SK-N-SH treated with all-trans-retinoic acid at 6 μM for 48 hours (cell line): ENCODE results near the gene CROT.

ENCODE experiments used
- ATAC-seq: fragments of 200-7000 bp; cut with Tn5 transposase; 3 replicates; pipeline ENCODE4 v1.9.1; 2020; ENCODE audit warnings: mild to moderate bottlenecking, moderate library complexity
- ARNTL ChIP-seq: fragments of 450-650 bp; formaldehyde crosslinking; IDR thresholded peaks from 2 replicates; pipeline ENCODE4 v1.5.0; 2020; ENCODE audit warnings: low read depth, mild to moderate bottlenecking, moderate library complexity, borderline replicate concordance
- CREB5 ChIP-seq: fragments of 250-450 bp; sonication (Bioruptor Pico); IDR thresholded peaks from 2 replicates; pipeline ENCODE4 v1.5.1; 2020; ENCODE audit warnings: low read depth, mild to moderate bottlenecking, moderate library complexity
- CSDC2 ChIP-seq: fragments of 250-450 bp; sonication (Bioruptor Pico); IDR thresholded peaks from 2 replicates; pipeline ENCODE4 v1.5.0; 2020; ENCODE audit warnings: mild to moderate bottlenecking, moderate library complexity
- CSRNP3 ChIP-seq: fragments of 250-450 bp; sonication (Bioruptor Pico); IDR thresholded peaks from 2 replicates; pipeline ENCODE4 v1.5.1; 2021; ENCODE audit warnings: mild to moderate bottlenecking, moderate library complexity
- ESRRG ChIP-seq: fragments of 250-450 bp; sonication (Bioruptor Pico); IDR thresholded peaks from 2 replicates; pipeline ENCODE4 v1.6.1; 2021; ENCODE audit warnings: mild to moderate bottlenecking
- GLIS3 ChIP-seq: fragments of 250-450 bp; sonication (Bioruptor Pico); IDR thresholded peaks from 2 replicates; pipeline ENCODE4 v1.5.0; 2020; ENCODE audit warnings: mild to moderate bottlenecking, moderate library complexity
- ISL1 ChIP-seq: fragments of 250-450 bp; sonication (Bioruptor Pico); IDR thresholded peaks from 2 replicates; pipeline ENCODE4 v2.1.2; 2022; ENCODE audit warnings: mild to moderate bottlenecking, moderate library complexity
- OSR1 ChIP-seq: fragments of 250-450 bp; sonication (Bioruptor Pico); IDR thresholded peaks from 2 replicates; pipeline ENCODE4 v1.8.0; 2022; ENCODE audit warnings: moderate library complexity, mild to moderate bottlenecking, inconsistent platforms
- PATZ1 ChIP-seq: fragments of 250-450 bp; sonication (Bioruptor Pico); IDR thresholded peaks from 2 replicates; pipeline ENCODE4 v1.8.0; 2020; ENCODE audit warnings: mild to moderate bottlenecking, moderate library complexity, borderline replicate concordance
- POU6F1 ChIP-seq: fragments of 250-450 bp; sonication (Bioruptor Pico); IDR thresholded peaks from 2 replicates; pipeline ENCODE4 v1.8.0; 2021; ENCODE audit warnings: low read depth, mild to moderate bottlenecking, moderate library complexity, borderline replicate concordance
- PPARA ChIP-seq: fragments of 250-450 bp; sonication (Bioruptor Pico); IDR thresholded peaks from 2 replicates; pipeline ENCODE4 v1.5.0; 2020; ENCODE audit warnings: mild to moderate bottlenecking, borderline replicate concordance
- RARB ChIP-seq: fragments of 250-450 bp; sonication (Bioruptor Pico); IDR thresholded peaks from 2 replicates; pipeline ENCODE4 v1.8.0; 2021; ENCODE audit warnings: mild to moderate bottlenecking, moderate library complexity
- SNAI2 ChIP-seq: fragments of 250-450 bp; sonication (Bioruptor Pico); IDR thresholded peaks from 2 replicates; pipeline ENCODE4 v1.5.0; 2020; ENCODE audit warnings: mild to moderate bottlenecking, moderate library complexity
- TCF4 ChIP-seq: fragments of 250-450 bp; sonication (Bioruptor Pico); IDR thresholded peaks from 2 replicates; pipeline ENCODE4 v1.8.0; 2021; ENCODE audit warnings: mild to moderate bottlenecking, moderate library complexity, borderline replicate concordance
- TOX ChIP-seq: fragments of 250-450 bp; sonication (Bioruptor Pico); IDR thresholded peaks from 2 replicates; pipeline ENCODE4 v1.8.0; 2021; ENCODE audit warnings: mild to moderate bottlenecking, moderate library complexity, borderline replicate concordance
- TSHZ2 ChIP-seq: fragments of 250-450 bp; sonication (Bioruptor Pico); IDR thresholded peaks from 2 replicates; pipeline ENCODE4 v1.5.0; 2020; ENCODE audit warnings: mild to moderate bottlenecking, moderate library complexity
- ZC3H10 ChIP-seq: fragments of 250-450 bp; sonication (Bioruptor Pico); IDR thresholded peaks from 2 replicates; pipeline ENCODE4 v1.5.1; 2021; ENCODE audit warnings: mild to moderate bottlenecking, moderate library complexity
- ZFP3 ChIP-seq: fragments of 250-450 bp; sonication (Bioruptor Pico); IDR thresholded peaks from 2 replicates; pipeline ENCODE4 v1.5.0; 2020; ENCODE audit warnings: mild to moderate bottlenecking, moderate library complexity
- ZFP30 ChIP-seq: fragments of 450-650 bp; formaldehyde crosslinking; IDR thresholded peaks from 2 replicates; pipeline ENCODE4 v1.5.0; 2022; ENCODE audit warnings: mild to moderate bottlenecking, moderate library complexity
- ZNF565 ChIP-seq: fragments of 450-650 bp; formaldehyde crosslinking; conservative IDR thresholded peaks from 2 replicates; pipeline ENCODE4 v1.5.0; 2020; ENCODE audit warnings: low read depth, mild to moderate bottlenecking, moderate library complexity
- ZNF70 ChIP-seq: fragments of 450-650 bp; formaldehyde crosslinking; IDR thresholded peaks from 2 replicates; pipeline ENCODE4 v1.5.0; 2020; ENCODE audit warnings: mild to moderate bottlenecking, moderate library complexity
- ZNF8 ChIP-seq: fragments of 450-650 bp; formaldehyde crosslinking; IDR thresholded peaks from 2 replicates; pipeline ENCODE4 v1.5.0; 2020; ENCODE audit warnings: mild to moderate bottlenecking, moderate library complexity

The CROT gene

GRCh38 chr7:87336136-87336535, 9.3 kb upstream of the CROT start:
- ATAC-seq = no peak
- TF ChIP-seq ZNF565 (CRISPR knock-in tag) = no peak
- TF ChIP-seq CSRNP3 (CRISPR knock-in tag) = no peak
- TF ChIP-seq OSR1 (CRISPR knock-in tag) = no peak
- no peak for TF ChIP-seq TSHZ2 (CRISPR knock-in tag)
- TF ChIP-seq ISL1 (CRISPR knock-in tag) = no peak
- no peak for TF ChIP-seq GLIS3
- TF ChIP-seq ARNTL (CRISPR knock-in tag) = no peak
- TF ChIP-seq ZC3H10 (CRISPR knock-in tag) = no peak
- TF ChIP-seq ZFP3 (CRISPR knock-in tag) = no peak
- no peak for TF ChIP-seq CSDC2
- no peak for TF ChIP-seq SNAI2 (CRISPR knock-in tag)
- no peak for TF ChIP-seq TOX
- no peak for TF ChIP-seq ZNF8
- TF ChIP-seq PATZ1 = no peak
- no peak for TF ChIP-seq ZFP30 (CRISPR knock-in tag)
- TF ChIP-seq CREB5 = no peak
- no peak for TF ChIP-seq ZNF70 (CRISPR knock-in tag)

GRCh38 chr7:87337331-87337730, 8.1 kb upstream of the CROT start:
- TF ChIP-seq CSDC2 = no peak
- TF ChIP-seq TCF4 (CRISPR knock-in tag) = no peak
- no peak for TF ChIP-seq TOX
- TF ChIP-seq POU6F1 (CRISPR knock-in tag) = no peak
- TF ChIP-seq ZC3H10 (CRISPR knock-in tag) = no peak
- no peak for TF ChIP-seq ESRRG
- no peak for TF ChIP-seq ARNTL (CRISPR knock-in tag)
- TF ChIP-seq PATZ1 = no peak
- TF ChIP-seq OSR1 (CRISPR knock-in tag) = no peak
- TF ChIP-seq RARB = no peak
- TF ChIP-seq ZNF8 = no peak
- no peak for TF ChIP-seq PPARA (CRISPR knock-in tag)
- no peak for TF ChIP-seq SNAI2 (CRISPR knock-in tag)
- TF ChIP-seq CSRNP3 (CRISPR knock-in tag) = no peak

More at GRCh38 chr7:87337331-87337730, 8.1 kb upstream of the CROT start:
- no peak for ATAC-seq
